ENCODE measurements around the gene AS3MT.

DNA sequence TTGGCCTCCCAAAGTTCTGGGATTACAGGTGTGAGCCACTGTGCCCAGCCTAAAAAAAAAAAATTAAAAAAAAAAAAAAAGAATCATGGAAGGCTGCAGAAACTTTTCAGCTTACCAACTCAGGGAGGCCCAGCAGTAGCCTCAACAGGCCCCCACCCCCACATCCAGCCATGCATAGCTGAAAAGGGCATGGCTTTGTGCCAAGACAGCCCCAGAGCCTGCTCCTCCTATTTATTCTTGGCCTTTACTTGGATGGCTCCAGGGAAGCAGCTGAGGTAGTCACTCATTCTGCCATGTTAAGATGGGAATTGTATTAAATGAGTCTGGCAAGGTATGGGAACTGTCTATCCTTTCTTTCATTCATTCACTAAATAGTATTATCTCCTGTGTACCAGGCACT lies 35.1 kb downstream of the AS3MT start:
- TF ChIP-seq CTCF (IDR thresholded peaks at IDR 0.05; ENCODE audit: low read depth, low read length) (no peak), EZH2phosphoT487 (IDR thresholded peaks at IDR 0.05; ENCODE audit: low read depth) (no peak)
